Liver (tissue), 3 donors: ENCODE results near the gene FRYL.

ENCODE experiments used
- ATF3 ChIP-seq: IDR thresholded peaks from 2 replicates; pipeline ENCODE4 v1.6.1; 2016; ENCODE audit warnings: antibody characterized with exemption
- CTCF ChIP-seq: fragments of 150-350 bp; IDR thresholded peaks from 2 replicates; pipeline ENCODE4 v1.5.1; 2017; ENCODE audit warnings: improper control_type of control experiment, low read depth, low read length; ENCODE audit not compliant: missing input control
- REST ChIP-seq: IDR thresholded peaks from 2 replicates; pipeline ENCODE4 v1.6.1; 2016; ENCODE audit warnings: antibody characterized with exemption, mild to moderate bottlenecking
- TF ChIP-seq, protein P1 (sequence below): IDR thresholded peaks from 2 replicates; pipeline ENCODE4 v1.6.1; 2016; ENCODE audit warnings: antibody characterized with exemption
- TF ChIP-seq, protein P2 (sequence below): IDR thresholded peaks from 2 replicates; pipeline ENCODE4 v1.6.1; 2016; ENCODE audit warnings: antibody characterized with exemption
- donor health status: healthy.
- donor health status: healthy.

DNA sequence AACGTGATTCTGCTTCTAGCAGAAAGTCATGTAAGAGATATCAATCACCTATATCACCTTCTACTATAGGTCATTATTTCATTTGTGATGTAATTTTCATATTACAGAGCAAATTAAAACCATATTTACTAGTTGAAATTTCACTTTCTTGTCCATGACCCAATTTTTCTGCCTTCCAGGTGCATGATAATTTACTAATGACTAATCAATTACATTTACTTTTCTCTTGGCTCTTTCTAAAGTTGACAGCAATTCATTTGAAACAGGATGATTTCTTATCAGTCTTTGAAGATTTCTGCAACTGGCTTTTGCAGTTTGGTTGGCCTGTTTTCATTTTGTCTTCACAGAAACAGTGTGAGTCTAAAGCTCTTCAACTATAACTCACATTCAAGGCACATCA, 208.6 kb downstream of the FRYL start:
- TF ChIP-seq CTCF (no peak), ATF3 (no peak), REST (no peak)
- TF ChIP-seq, protein P1, sequence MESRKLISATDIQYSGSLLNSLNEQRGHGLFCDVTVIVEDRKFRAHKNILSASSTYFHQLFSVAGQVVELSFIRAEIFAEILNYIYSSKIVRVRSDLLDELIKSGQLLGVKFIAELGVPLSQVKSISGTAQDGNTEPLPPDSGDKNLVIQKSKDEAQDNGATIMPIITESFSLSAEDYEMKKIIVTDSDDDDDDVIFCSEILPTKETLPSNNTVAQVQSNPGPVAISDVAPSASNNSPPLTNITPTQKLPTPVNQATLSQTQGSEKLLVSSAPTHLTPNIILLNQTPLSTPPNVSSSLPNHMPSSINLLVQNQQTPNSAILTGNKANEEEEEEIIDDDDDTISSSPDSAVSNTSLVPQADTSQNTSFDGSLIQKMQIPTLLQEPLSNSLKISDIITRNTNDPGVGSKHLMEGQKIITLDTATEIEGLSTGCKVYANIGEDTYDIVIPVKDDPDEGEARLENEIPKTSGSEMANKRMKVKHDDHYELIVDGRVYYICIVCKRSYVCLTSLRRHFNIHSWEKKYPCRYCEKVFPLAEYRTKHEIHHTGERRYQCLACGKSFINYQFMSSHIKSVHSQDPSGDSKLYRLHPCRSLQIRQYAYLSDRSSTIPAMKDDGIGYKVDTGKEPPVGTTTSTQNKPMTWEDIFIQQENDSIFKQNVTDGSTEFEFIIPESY, result no peak
- TF ChIP-seq, protein P2, sequence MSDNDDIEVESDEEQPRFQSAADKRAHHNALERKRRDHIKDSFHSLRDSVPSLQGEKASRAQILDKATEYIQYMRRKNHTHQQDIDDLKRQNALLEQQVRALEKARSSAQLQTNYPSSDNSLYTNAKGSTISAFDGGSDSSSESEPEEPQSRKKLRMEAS, result no peak
